ENCODE results near the gene HMGA1.

DNA sequence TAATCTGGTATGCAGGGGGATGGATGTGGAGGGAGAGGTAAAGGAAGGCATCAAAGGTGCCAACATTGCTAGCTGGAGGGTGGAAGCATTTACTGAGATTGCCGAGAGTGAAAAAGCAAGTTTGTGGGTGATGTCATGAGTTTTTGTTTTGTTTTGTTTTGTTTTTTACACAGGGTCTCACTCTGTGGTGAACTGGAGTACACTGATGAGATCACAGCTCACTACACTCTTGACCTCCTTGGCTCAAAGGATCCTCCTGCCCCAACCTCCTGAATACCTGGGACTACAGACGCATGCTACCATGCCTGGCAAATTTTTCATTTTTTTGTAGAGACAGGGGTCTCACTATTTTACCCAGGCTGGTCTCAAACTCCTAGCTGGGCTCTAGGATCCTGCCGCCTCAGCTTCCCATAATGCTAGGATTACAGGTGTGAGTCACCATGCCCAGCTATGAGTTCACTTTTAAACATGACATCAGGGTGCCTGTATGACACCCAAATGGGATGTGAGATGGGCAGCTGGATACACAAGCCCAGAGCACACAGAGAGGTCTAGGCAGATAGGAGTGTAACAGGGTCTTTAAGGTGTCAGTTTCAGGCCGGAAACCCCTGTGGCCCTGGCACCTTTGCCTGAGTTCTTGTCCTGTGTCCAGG lies 35.1 kb upstream of the HMGA1 start:
- TF ChIP-seq POLR2A (IDR thresholded peaks at IDR 0.05) (no peak), POLR2AphosphoS5 (IDR thresholded peaks at IDR 0.05) (no peak), EP300 (IDR thresholded peaks at IDR 0.05) (no peak)
- TF ChIP-seq, protein P1, sequence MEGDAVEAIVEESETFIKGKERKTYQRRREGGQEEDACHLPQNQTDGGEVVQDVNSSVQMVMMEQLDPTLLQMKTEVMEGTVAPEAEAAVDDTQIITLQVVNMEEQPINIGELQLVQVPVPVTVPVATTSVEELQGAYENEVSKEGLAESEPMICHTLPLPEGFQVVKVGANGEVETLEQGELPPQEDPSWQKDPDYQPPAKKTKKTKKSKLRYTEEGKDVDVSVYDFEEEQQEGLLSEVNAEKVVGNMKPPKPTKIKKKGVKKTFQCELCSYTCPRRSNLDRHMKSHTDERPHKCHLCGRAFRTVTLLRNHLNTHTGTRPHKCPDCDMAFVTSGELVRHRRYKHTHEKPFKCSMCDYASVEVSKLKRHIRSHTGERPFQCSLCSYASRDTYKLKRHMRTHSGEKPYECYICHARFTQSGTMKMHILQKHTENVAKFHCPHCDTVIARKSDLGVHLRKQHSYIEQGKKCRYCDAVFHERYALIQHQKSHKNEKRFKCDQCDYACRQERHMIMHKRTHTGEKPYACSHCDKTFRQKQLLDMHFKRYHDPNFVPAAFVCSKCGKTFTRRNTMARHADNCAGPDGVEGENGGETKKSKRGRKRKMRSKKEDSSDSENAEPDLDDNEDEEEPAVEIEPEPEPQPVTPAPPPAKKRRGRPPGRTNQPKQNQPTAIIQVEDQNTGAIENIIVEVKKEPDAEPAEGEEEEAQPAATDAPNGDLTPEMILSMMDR (IDR thresholded peaks at IDR 0.05), result no peak

All from suprapubic skin (tissue), 4 donors.